Osteocyte (in vitro differentiated cells): ENCODE results near the gene TSPAN5. TPM values are rescaled to one million over a fixed set of nuclear protein-coding genes. Genes with fewer than 3 reads are reported as not detected.

ENCODE experiments used
- DNase-seq: peaks from one replicate; pipeline ENCODE4 v3.0.0; 2021; ENCODE audit warnings: mixed read lengths; ENCODE audit not compliant: unreplicated experiment; ENCODE audit errors: extremely low spot score
- H3K27ac Mint-ChIP-seq: one replicate; pipeline ENCODE4 v1.8.0; 2021; ENCODE audit warnings: mild to moderate bottlenecking, mixed read lengths; ENCODE audit not compliant: unreplicated experiment
- H3K27me3 Mint-ChIP-seq: one replicate; pipeline ENCODE4 v1.8.0; 2021; ENCODE audit warnings: mixed read lengths; ENCODE audit not compliant: unreplicated experiment
- H3K36me3 Mint-ChIP-seq: one replicate; pipeline ENCODE4 v1.8.0; 2021; ENCODE audit warnings: mixed read lengths; ENCODE audit not compliant: unreplicated experiment
- H3K4me1 Mint-ChIP-seq: one replicate; pipeline ENCODE4 v1.8.0; 2021; ENCODE audit warnings: mixed read lengths; ENCODE audit not compliant: unreplicated experiment
- H3K4me3 Mint-ChIP-seq: one replicate; pipeline ENCODE4 v1.8.0; 2021; ENCODE audit warnings: mild to moderate bottlenecking, moderate library complexity, mixed read lengths; ENCODE audit not compliant: unreplicated experiment
- H3K9me3 Mint-ChIP-seq: one replicate; pipeline ENCODE4 v1.8.0; 2021; ENCODE audit warnings: mixed read lengths; ENCODE audit not compliant: unreplicated experiment
- CTCF ChIP-seq: fragments of 200-600 bp; sonication (generic); IDR thresholded peaks from 2 replicates; pipeline ENCODE4 v1.5.0; 2021; ENCODE audit warnings: antibody characterized with exemption, mild to moderate bottlenecking, moderate library complexity
- total RNA-seq: library from RNA; stranded (reverse); gene quantifications from 2 replicates; pipeline ENCODE4 v1.2.1, GENCODE V29; 2021

Gene TSPAN5
- total RNA-seq, 1 donor from 2014 or later, result 64.2 TPM

- TF ChIP-seq CTCF, result no peak
- Mint-ChIP-seq H3K27ac (no peak overlapping the region), H3K27me3 (no peaks in the 10 kb centered on the region), H3K4me1 (peaks cover 65% of the 10 kb centered on the region), H3K9me3 (no peaks in the 10 kb centered on the region), H3K36me3 (no peaks in the 10 kb centered on the region), H3K4me3 (no peak overlapping the region)
- DNase-seq, result no peak
These were observed 39.2 kb downstream of the TSPAN5 start for GRCh38 chr4:98619180-98619579.

GRCh38 chr4:98618680-98619079 lies 39.7 kb downstream of the TSPAN5 start:
- TF ChIP-seq CTCF, result no peak
- H3K27me3 Mint-ChIP-seq, result no peaks in the 10 kb centered on the region
- no peaks in the 10 kb centered on the region for H3K9me3 Mint-ChIP-seq
- peak overlapping the region; percentile 20 for H3K27ac Mint-ChIP-seq
- no peak for DNase-seq
- peaks cover 66% of the 10 kb centered on the region for H3K4me1 Mint-ChIP-seq
- H3K36me3 Mint-ChIP-seq, result no peaks in the 10 kb centered on the region
- H3K4me3 Mint-ChIP-seq, result no peak overlapping the region

GRCh38 chr4:98617358-98618047 lies 40.9 kb downstream of the TSPAN5 start:
- H3K4me3 Mint-ChIP-seq, result no peak overlapping the region
- H3K36me3 Mint-ChIP-seq, result no peaks in the 10 kb centered on the region
- TF ChIP-seq CTCF, result no peak
- peak overlapping the region; percentile 49 for H3K27ac Mint-ChIP-seq
- DNase-seq, result no peak
- H3K27me3 Mint-ChIP-seq, result no peaks in the 10 kb centered on the region
- H3K4me1 Mint-ChIP-seq, result peaks cover 66% of the 10 kb centered on the region
- no peaks in the 10 kb centered on the region for H3K9me3 Mint-ChIP-seq

- TF ChIP-seq CTCF, result no peak
- Mint-ChIP-seq H3K36me3 (no peaks in the 10 kb centered on the region), H3K4me3 (no peak overlapping the region), H3K27ac (no peak overlapping the region), H3K4me1 (peaks cover 77% of the 10 kb centered on the region), H3K9me3 (no peaks in the 10 kb centered on the region), H3K27me3 (no peaks in the 10 kb centered on the region)
- no peak for DNase-seq
These were observed 42.4 kb downstream of the TSPAN5 start for GRCh38 chr4:98615991-98616390.

GRCh38 chr4:98614662-98615061 lies 43.7 kb downstream of the TSPAN5 start:
- Mint-ChIP-seq H3K4me1 (peaks cover 86% of the 10 kb centered on the region), H3K27ac (peak overlapping the region; percentile 14), H3K36me3 (no peaks in the 10 kb centered on the region), H3K4me3 (no peak overlapping the region), H3K9me3 (no peaks in the 10 kb centered on the region), H3K27me3 (no peaks in the 10 kb centered on the region)
- no peak for DNase-seq
- TF ChIP-seq CTCF, result no peak
